Cardiac fibroblast (primary cell): ENCODE data around the gene IAPP.

ENCODE experiments used
- DNase-seq, 2 donors: peaks; one replicate each; pipeline versions ENCODE4 v3.0.0 to v3.0.0-alpha.2; 2010; ENCODE audit warnings: low read depth in 2 of 2
- H3K4me3 ChIP-seq, 2 donors: replicated peaks in 1 of 2; 1 replicate in 1 of 2; 2 replicates in 1 of 2; pipeline ENCODE4 v1.5.1; 2011; ENCODE audit warnings: low read depth in 2 of 2, low read length in 2 of 2, mild to moderate bottlenecking in 2 of 2, moderate library complexity in 1 of 2
- TF ChIP-seq, protein P1 (sequence below): IDR thresholded peaks from one replicate; pipeline ENCODE4 v1.5.1; 2011; ENCODE audit warnings: low read depth, mild to moderate bottlenecking, low read length, inconsistent platforms

IAPP gene

DNA sequence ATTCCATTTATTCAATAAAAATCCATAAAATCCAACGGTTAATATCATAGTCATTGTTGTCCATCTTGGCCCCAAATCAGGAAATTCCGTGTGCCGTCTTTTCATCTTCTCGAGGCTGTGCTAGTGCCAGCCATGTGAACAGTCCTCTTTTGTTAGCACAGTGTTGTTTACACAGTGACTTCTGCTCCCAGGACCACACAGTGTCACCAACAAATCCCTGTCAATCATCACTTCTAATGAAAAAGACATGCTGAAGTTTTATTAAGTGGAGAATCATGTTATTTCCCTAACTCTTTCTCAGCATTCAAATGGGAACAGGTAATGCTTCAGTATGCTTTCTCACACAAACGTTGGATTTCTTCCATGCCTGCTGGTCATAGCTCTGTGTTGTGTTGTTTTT lies 36.0 kb upstream of the IAPP start:
- H3K4me3 ChIP-seq: no peak overlapping the region
- TF ChIP-seq, protein P1, sequence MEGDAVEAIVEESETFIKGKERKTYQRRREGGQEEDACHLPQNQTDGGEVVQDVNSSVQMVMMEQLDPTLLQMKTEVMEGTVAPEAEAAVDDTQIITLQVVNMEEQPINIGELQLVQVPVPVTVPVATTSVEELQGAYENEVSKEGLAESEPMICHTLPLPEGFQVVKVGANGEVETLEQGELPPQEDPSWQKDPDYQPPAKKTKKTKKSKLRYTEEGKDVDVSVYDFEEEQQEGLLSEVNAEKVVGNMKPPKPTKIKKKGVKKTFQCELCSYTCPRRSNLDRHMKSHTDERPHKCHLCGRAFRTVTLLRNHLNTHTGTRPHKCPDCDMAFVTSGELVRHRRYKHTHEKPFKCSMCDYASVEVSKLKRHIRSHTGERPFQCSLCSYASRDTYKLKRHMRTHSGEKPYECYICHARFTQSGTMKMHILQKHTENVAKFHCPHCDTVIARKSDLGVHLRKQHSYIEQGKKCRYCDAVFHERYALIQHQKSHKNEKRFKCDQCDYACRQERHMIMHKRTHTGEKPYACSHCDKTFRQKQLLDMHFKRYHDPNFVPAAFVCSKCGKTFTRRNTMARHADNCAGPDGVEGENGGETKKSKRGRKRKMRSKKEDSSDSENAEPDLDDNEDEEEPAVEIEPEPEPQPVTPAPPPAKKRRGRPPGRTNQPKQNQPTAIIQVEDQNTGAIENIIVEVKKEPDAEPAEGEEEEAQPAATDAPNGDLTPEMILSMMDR: no peak
- no peak for DNase-seq

DNA sequence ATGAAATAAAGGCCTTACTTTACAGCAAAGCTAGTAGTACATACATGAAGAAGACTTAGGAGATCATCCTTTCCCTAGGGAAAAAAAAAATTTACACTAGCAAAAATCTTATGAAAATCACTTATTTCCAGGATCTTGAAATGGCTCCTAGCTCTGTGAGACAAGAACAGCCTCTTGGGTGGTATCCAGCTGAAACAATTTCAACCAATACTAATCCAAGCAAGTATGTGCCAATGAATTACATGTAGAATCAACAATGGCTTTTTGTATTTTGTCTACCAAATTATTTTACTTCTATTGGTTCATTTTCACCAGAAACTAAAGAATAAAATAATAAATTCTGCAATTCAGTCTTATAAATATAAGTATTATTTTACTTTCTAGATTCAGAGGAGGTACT lies 35.2 kb upstream of the IAPP start:
- DNase-seq: no peak
- TF ChIP-seq, protein P1: no peak
- no peak overlapping the region for H3K4me3 ChIP-seq

DNA sequence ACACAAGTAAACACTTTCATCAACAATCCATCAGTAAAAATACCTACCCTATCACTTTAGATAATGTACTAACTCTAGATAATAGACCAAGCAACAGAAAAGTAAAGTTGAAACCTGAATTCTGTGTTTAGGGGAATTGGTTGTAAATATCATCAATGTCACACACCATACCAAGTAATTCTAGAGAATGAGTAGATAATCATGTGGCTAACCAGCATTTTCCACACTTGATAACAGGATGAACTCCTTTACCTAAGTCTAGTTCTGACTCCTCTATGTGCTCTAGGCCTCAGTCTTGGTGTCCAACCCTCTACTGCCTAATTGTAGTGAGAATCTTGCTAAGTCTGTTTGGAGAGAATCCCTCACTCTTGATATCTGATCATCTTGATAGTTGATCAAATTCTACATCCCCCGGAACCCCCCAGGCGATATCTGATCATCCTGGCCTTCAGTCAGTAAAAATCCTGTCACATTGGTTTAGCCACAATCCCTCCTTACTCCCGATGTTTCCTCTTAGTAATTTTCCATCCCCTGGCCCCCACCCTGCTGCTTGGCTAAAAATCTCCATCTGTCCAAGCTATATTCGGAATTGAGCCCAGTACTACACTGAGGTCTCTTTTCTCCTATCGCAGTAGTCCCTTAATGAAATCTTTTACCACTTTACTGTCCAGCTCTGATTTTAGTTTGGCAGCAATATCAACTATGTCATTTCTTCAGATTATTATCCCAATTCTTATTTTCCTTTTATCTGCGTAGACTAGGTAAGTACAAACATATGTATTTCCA lies 34.5 kb upstream of the IAPP start:
- H3K4me3 ChIP-seq: no peak overlapping the region
- TF ChIP-seq, protein P1: no peak
- no peak for DNase-seq

DNA sequence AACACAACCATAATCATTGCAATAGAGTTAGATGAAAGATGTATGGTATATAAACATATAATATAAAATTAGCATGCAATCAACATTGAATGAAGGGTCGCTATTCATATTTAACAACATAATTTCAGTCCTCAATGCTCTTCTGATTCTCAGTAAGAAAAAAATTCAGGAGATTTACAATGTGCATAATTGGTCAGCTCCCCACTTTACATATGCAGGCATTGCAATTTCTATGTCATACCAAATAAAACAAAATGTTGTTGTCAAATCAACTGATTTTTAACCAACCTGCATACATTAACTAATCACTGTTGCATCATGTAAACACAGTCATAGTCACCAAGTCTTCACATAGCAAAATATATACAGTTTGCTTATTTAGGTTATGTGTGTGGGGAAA lies 32.8 kb upstream of the IAPP start:
- TF ChIP-seq, protein P1: no peak
- H3K4me3 ChIP-seq: no peak overlapping the region
- DNase-seq: no peak

DNA sequence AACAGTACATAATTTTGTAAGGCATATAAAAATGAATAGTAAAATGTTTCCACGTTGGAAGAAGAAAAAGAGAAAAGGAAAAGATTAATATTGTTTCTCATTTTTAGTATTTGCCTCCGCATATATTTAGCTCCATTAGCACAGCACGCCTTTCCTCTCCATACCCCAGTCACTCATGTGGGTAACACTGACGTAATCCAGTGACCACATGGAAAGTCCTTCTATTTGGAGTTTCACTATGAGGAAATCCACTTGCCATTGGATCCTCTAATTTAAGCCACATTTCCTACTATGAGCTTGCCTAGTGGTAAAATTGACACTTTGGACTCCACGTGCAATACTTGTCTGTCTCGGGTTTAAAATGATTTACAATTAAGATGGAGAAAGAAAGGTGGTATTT lies 32.3 kb upstream of the IAPP start:
- TF ChIP-seq, protein P1: no peak
- DNase-seq: no peak
- no peak overlapping the region for H3K4me3 ChIP-seq

DNA sequence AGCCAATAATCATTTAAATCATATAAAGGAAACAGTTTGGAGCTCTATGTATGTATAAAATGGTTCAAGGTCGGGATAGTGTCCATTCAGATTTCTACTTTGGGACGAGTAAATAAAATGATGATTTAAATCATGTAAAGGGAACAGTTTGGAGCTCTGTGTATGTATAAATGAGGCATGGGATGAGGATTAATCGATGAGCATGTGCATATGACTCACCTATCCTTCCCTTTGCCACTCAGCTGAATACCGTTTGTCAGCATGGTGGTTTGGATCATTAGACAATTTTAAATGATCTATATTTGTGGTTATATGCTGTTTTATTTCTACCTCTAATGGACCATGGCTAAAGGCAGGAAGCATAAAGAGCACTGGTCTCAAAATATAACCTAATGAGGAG lies 30.9 kb upstream of the IAPP start:
- H3K4me3 ChIP-seq: no peak overlapping the region
- DNase-seq: no peak
- TF ChIP-seq, protein P1: no peak

DNA sequence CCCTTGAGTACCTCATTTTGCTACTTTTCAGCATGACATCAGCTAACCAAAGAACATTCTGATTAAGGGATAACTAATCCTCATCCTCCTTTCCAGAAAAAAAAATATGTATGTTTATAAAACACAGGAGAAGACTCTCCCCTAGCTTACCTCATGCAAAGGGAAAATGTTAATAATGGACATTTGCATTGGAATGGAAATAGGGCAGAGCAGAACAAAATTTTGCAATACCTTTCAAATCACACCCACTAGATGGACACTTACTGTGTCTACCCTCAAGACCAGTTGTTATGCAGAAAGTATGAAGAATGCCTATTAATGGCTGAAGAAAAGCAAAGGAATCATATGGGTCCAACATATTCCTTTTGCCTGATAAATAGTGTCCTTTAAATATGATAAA lies 29.1 kb upstream of the IAPP start:
- H3K4me3 ChIP-seq: no peak overlapping the region
- no peak for DNase-seq
- TF ChIP-seq, protein P1: no peak
